ENCODE results near the gene REXO1. TPM values are rescaled to one million over a fixed set of nuclear protein-coding genes. Genes with fewer than 3 reads are reported as not detected.

The REXO1 gene
- total RNA-seq, 3 donors from 2014 or later (not counting 1 experiment from before 2014, with no cell fraction given), result 90.7 to 91.7 (median 91.5) TPM

GRCh38 chr19:1850809-1851653 lies 2.7 kb upstream of the REXO1 start:
- no peaks in the 10 kb centered on the region for H3K36me3 ChIP-seq (ENCODE audit: control insufficient read depth, insufficient read depth, low read length)
- intact Hi-C loops (cut with micrococcal nuclease), result no loop called here
- TF ChIP-seq CTCF (IDR thresholded peaks at IDR 0.05), result no peak
- ATAC-seq (no peak), DNase-seq (peak in 1 of 2 donors; percentile 48)
- H3K36me3 Mint-ChIP-seq, result no peaks in the 10 kb centered on the region
- no peaks in the 10 kb centered on the region for H3K9me3 ChIP-seq (ENCODE audit: control insufficient read depth, insufficient read depth, low read length)
- peak overlapping the region; percentile 47 for H3K4me3 Mint-ChIP-seq
- peak overlapping the region; percentile 41 for H3K27ac ChIP-seq (ENCODE audit: low read length)
- H3K4me3 ChIP-seq (ENCODE audit: low read length), result no peak overlapping the region
- H3K27me3 ChIP-seq (ENCODE audit: control insufficient read depth, insufficient read depth, low read length), result no peaks in the 10 kb centered on the region
- 85% methylated on average over 31 of the region's 31 CpGs for WGBS (ENCODE audit: insufficient coverage)
- H3K27me3 Mint-ChIP-seq (ENCODE audit: low read depth in 2 of 2), result no peaks in the 10 kb centered on the region
- peaks cover 76% of the 10 kb centered on the region for H3K4me1 ChIP-seq (ENCODE audit: control insufficient read depth, insufficient read depth, low read length)
- H3K27ac Mint-ChIP-seq, result peak overlapping the region; percentile 43 to 89
- H3K9me3 Mint-ChIP-seq, result no peaks in the 10 kb centered on the region
- peaks cover 23 to 52% of the 10 kb centered on the region in 2 donors for H3K4me1 Mint-ChIP-seq

GRCh38 chr19:1849886-1850398 lies 1.7 kb upstream of the REXO1 start:
- H3K4me3 Mint-ChIP-seq, result no peak overlapping the region
- peaks cover 25 to 47% of the 10 kb centered on the region in 2 donors for H3K4me1 Mint-ChIP-seq
- DNase-seq, result no peak

GRCh38 chr19:1849132-1849474 lies 820 bp upstream of the REXO1 start:
- no peak for TF ChIP-seq CTCF (IDR thresholded peaks at IDR 0.05)
- Mint-ChIP-seq H3K9me3 (no peaks in the 10 kb centered on the region), H3K27ac (peak overlapping the region; percentile 89 to 90), H3K27me3 (ENCODE audit: low read depth in 2 of 2) (no peaks in the 10 kb centered on the region), H3K36me3 (no peaks in the 10 kb centered on the region), H3K4me1 (peaks cover 30 to 51% of the 10 kb centered on the region in 2 donors), H3K4me3 (no peak overlapping the region)
- ATAC-seq (no peak), DNase-seq (no peak)
- WGBS (ENCODE audit: insufficient coverage), result 55% methylated on average over 5 of the region's 5 CpGs
- H3K9me3 ChIP-seq (ENCODE audit: control insufficient read depth, insufficient read depth, low read length), result no peaks in the 10 kb centered on the region
- no peak overlapping the region for H3K4me3 ChIP-seq (ENCODE audit: low read length)
- no peaks in the 10 kb centered on the region for H3K36me3 ChIP-seq (ENCODE audit: control insufficient read depth, insufficient read depth, low read length)
- H3K27me3 ChIP-seq (ENCODE audit: control insufficient read depth, insufficient read depth, low read length), result no peaks in the 10 kb centered on the region
- peak overlapping the region; percentile 97 for H3K27ac ChIP-seq (ENCODE audit: low read length)
- peaks cover 77% of the 10 kb centered on the region for H3K4me1 ChIP-seq (ENCODE audit: control insufficient read depth, insufficient read depth, low read length)
- intact Hi-C loops (cut with micrococcal nuclease), result no loop called here

More at GRCh38 chr19:1849886-1850398, 1.7 kb upstream of the REXO1 start:
- no peak overlapping the region for H3K4me3 ChIP-seq (ENCODE audit: low read length)
- no peaks in the 10 kb centered on the region for H3K27me3 Mint-ChIP-seq (ENCODE audit: low read depth in 2 of 2)
- H3K36me3 Mint-ChIP-seq, result no peaks in the 10 kb centered on the region
- H3K27ac Mint-ChIP-seq, result peak overlapping the region; percentile 56 to 89
- no peaks in the 10 kb centered on the region for H3K27me3 ChIP-seq (ENCODE audit: control insufficient read depth, insufficient read depth, low read length)
- peaks cover 76% of the 10 kb centered on the region for H3K4me1 ChIP-seq (ENCODE audit: control insufficient read depth, insufficient read depth, low read length)
- TF ChIP-seq CTCF (IDR thresholded peaks at IDR 0.05), result no peak
- no peaks in the 10 kb centered on the region for H3K9me3 ChIP-seq (ENCODE audit: control insufficient read depth, insufficient read depth, low read length)
- WGBS (ENCODE audit: insufficient coverage), result 87% methylated on average over 10 of the region's 10 CpGs
- H3K27ac ChIP-seq (ENCODE audit: low read length), result no peak overlapping the region
- no peaks in the 10 kb centered on the region for H3K36me3 ChIP-seq (ENCODE audit: control insufficient read depth, insufficient read depth, low read length)
- no peaks in the 10 kb centered on the region for H3K9me3 Mint-ChIP-seq
- ATAC-seq, result no peak
- intact Hi-C loops (cut with micrococcal nuclease), result no loop called here
